NCI-H2227 treated with DMSO at 0.1 percent for 48 hours (cell line): ENCODE results near the gene FIGNL2.

Experiments
- DNase-seq: peaks from one replicate; lab custom pipeline; 2025; lab: John Stamatoyannopoulos, UW

Gene FIGNL2

DNA sequence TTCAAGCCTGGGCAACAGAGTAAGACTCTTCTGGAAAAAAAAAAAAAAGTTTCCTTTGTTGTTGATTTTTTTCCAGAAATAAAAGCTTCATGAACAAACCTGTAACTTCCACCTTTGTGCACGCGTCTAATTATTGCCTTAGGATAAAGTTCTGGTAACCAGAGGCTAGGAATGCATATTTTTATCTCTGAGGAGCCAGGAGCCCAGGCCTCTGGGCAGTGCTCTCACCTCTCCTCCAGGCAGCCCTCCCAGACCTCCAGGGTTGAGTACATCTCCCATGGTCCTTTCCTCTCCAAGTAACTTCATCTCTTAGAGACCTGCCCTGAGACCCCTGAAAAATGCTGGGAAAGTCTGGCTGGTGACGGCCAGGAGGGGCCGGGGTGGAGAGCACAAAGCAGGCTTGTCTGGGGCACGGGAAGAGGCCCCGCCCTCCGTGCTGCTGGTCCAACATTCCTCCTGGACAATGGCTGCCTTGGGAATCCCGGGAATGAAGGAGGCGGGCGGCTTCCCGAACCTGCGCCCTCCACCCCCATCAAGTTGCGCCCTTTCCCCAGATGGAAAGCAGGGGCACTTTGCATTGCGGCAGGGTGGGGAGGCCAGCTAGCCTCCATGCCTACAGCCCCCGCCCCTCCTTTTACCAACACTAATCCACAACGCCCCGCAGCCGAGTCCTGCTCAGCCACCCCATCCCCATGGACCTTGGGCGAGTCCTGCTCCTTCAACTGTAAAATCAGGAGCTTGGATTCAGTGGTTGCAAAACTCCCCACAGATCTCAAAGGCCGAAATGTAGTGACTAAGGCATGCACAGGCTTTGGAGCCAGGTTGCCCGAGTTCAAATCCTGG is 7.3 kb upstream of the FIGNL2 start:
- DNase-seq = no peak

DNA sequence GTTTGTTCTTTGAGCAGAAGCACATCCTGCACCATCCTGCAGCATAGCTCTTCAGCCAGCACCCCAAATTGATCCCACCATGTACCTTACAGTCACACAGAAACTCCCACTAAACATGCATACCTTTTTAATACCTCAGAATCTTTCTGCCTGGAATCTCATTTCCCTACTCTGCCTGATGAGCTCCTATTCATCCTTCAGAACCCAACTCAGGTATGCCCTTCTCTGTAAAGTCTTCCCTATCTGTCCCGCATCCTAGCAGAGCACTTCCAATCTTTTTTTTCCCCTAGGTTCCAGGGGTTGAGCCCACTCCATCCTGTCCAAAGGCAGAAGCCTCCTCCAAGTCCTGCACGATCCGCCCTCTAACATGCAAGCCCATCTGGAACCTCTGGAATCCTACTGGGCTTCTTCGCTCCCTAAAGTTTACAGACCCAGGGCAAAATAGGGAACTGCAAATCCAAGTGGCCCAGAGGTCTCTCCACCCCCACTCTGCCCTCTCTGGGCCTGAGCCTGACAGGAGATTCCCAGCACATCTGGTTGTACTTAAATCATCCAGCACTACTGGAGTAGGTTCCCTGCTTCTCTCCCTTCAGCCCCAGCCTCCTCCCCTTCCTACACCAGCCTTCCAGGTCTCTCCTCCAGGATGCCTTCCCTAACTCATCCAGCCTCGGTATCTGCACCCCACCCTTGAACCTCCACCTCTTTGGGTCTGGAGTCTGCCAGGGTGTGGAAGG is 4.1 kb upstream of the FIGNL2 start:
- DNase-seq = no peak

DNA sequence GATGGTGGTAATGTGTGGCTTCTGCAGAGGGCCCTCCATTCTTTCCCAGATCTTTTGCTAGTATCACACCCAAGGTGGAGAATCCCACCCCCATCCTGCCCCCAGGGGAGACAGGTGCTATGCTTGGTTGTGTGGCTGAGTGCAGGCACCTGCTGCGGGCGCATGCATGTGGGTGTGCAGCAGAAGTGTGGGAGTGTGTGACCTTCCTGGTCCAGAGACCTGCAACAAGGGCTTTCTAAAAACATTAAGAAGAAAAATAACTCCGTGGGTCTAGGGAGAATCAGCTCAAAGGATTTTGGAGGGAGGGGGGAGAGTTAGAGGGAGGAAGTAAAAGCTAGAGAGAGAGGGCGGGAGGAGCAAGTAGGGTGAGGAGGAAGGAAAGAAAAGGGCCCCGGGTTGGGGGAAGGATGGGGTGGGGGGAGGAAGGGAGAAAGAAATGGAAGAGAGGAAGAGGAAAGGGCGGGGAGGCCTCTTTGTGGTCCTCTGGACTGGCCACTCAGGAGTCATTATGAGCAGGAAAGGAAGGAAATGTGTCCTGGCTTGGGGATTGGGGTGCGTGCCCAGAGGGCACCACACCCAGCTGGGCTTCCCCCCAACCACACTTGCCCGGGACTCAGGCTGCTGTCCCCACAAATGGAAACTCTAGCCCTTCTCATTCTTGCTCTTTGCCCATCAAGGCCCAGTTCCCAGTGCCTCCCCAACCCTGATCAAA is 3.1 kb upstream of the FIGNL2 start:
- DNase-seq = no peak

GRCh38 chr12:51850965-51851299 is 2.4 kb upstream of the FIGNL2 start:
- peak; percentile 7 for DNase-seq

DNA sequence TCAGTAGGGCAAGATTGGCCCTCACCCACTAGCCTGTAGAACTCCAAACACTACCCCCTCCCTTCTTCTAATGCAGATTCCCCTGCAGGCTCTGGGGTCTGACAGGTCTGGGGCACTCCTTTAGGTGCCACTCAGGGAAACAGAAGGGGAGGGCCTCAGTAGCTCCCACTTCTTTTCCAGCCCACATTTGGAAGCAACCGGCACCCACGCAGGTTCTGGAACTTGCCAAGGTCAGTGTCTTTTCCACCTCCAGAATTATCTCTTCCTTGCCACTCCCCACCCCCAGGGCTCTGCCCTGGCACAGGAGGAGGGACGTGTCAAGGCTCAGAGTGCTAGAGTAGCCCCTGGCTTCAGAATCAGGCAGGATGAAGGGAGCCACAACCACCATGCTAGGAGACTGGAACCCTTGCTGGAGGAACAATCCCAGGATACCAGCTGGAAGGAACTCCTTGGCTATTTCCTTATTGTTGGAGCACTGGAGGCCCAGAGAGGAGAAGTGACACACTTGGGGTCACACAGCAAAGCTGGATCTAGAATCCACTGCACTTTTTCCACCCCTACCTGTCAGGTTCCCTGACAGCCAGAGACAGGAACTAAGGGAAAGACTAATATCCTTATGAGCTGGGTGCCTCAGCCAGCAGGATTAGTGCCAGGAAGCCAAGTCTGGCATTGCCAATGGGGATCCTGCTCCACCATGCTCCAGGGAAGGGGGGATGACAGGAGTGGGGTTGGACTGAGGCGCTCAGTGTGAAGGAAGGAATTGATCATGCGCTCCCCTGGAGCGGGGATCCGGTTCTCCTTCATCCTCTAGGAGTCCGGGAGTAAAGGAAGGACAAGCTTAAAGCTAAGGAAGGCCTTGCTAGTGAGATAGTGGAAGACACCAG is 1.8 kb upstream of the FIGNL2 start:
- DNase-seq = no peak

DNA sequence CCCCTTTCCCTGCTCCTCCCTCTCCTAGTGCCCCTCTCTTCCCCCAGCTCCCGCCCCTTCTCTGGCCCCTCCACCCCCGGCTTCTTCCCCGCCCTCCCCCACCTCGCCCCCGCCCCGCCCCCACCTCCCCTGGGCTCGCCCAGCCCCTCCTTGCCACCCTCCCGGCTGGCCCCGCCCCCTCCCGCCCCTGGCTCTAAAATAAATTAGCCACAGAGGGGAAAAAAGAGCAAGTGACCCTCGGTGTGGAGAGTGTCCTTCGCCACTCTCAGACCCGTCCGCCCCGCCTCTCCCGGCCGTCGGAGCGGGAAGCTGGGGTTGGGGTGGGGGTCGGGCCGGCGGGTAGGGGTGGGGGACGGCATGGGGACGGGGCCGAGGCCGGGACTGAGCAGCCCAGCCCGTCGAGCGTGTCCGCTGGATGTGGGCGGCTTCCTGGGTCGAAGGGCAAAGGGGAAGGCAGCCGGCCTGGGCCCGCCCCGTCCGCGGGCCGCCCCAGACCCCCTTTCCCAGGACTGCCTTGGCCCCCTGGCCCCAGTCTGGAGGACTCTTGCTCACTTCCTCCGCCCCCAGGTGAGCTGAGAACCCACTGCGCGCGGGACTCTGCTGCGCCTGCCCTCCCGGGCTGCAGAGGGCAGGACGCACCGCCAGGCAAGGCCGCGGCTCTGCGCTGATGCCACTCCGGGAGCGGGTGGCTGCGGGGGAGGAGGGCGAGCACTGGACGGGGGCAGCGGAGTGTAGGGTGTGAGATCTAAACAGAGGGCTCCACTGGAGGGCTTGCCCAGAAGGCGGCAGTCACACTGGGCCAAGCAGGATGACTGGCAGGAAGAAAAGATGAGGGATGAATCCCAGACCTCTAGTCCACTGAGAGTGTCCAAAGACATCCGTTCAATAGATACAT is 570 bp upstream of the FIGNL2 start:
- DNase-seq = no peak

GRCh38 chr12:51847643-51848325 is 734 bp downstream of the FIGNL2 start:
- no peak for DNase-seq

DNA sequence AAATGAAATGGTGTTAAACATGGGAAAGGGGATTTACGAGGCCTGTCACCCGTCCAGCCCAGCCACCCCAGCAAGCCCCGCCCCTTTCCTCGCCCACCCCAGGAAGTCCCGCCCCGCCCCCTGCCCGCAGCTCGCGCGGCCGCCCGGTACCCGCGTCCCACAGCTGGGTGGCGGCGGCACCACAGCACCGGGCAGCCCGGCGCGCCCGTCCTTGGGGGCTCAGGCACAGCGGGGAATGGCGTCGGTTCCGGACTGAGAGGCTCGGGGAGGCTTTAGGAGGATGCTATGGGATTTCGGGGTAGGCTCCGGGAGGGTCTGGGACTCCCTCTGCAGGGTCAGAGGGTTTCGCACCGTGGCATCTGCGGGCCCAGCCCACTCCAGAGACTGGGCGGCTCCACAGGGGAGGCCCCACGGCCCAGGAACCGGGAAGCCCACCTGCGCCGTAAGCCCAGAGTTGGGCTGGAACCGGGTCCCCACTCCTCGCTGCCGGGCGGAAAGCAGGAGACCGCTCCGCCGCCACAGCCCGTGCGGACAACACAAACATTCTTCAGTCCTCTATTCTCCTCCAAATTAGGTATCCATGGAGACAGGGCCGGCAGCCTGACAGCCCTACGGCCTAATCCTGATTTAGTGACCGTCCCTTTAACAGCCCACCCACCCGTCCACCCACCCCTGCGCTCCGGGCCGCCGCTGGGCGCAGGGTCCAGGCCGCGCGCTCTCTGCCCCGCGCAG is 1.4 kb downstream of the FIGNL2 start:
- no peak for DNase-seq

GRCh38 chr12:51846271-51846691 is 2.2 kb downstream of the FIGNL2 start:
- no peak for DNase-seq

- no peak for DNase-seq
Observed at GRCh38 chr12:51845482-51845881, 3.0 kb downstream of the FIGNL2 start.

DNA sequence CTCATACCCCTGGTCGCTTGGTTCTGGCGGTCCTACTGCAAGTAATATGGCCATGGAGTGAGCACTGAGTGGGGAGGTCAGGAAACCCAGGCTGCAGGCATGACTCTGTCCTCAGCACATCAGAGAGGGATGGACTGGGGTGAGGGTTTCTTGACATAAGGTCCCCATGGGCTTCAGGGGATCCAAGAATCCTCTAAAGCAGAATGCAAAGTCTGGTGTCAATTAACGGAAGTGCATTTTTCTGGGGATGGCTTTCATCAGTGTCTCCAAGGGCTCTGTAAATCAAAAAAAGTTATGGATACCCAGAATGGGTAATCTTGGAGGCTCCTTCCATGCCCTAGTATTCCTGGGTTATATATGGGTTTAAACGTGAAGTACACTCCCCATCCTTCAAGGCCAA is 3.7 kb downstream of the FIGNL2 start:
- no peak for DNase-seq

DNA sequence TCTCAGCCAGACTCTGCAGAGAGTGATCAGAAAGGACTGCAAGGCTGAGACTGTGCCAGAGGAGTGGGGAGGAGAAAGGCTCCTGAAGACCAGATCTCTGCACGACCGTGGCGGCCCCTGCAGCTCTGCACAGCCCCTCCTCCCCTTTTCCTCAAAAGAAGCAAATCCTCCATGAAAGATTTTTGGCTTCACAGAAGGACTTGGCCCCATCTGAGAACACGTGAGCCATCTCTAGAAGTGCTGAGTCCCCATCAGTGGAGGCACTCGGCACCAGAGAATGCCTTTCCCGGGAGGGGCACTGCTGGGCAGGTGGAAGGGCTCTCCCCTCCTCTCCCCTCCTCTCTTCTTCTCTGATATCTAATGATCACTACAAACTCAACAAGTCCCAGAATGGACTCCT is 6.8 kb downstream of the FIGNL2 start:
- DNase-seq = no peak

DNA sequence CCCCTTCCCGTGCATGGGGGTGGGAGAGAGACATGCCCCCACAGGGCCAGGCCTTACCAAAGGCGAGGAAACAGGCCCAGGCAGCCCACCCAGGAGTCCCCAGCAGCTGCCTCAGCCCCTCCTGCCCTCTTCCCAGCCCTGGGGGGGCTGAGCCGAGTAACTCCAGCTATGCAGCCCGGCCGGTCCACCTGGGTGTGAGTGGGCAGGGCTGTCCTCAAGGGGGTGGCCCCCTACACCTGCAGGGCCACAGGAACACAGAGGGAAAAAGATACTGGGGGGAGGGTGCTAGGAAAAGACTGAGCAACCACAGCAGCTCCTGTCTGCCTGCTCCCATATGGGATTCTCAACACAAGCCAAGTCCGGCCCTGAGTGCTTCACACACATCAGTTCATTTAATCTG is 7.6 kb downstream of the FIGNL2 start:
- no peak for DNase-seq

GRCh38 chr12:51839310-51839947 is 9.1 kb downstream of the FIGNL2 start:
- no peak for DNase-seq

DNA sequence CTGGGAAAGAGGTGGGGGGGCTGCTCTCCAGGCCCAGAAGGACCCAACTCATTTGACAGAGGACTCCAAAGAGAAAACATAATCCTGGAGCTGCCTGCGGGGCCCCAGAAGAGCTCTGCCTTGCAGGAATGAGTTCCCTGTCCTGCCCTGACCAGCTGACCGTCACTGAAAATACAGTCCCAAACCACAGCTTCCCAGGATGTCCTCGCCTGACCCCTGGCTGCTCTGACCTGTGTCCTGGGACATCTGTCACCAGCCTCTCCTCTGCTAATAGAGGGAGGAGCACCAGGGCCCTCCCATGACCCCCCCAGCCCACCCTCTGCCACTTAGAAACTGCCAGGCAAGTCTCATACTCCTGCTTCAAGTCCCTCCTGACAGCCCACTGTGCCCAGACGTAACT is 9.8 kb downstream of the FIGNL2 start:
- DNase-seq = no peak

DNA sequence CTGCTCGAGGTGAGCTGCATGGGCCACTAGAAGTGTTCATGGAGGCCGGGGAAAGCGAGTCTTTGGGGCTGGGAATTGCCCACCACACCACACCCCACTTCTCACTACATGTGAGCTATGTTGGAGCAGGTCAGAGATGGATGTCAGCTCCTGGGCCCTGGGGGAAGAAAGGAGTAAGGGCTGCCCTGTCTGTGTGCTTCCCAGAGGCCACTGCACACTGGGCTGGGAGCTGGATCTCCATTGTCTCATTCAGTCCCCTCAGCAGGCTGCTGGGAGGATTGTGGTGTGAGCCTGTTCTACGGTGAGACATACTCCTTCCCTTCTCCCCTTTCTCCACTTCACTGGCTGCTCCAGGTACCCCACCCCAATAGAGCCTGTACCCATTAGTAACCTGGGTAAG is 10.5 kb downstream of the FIGNL2 start:
- DNase-seq = no peak

DNA sequence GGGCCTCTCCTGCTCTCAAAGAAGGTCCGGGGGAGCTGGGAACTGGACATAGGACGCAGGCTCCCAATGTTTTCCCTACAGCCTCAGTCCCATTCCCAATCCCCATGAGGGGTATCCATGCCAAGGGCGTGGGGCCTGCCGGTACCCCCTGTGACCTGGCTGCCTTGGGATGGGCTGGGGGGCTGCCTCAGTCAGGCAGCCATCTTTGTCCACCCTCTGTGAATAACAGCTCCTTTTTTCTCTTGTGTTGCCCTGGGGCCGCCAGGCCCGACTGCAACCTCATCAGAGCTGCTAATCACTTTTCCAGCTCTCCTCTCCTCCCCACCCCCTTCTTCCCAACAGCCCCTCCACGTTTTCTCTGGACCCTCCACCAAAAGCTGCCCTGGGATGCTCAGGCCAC is 11.2 kb downstream of the FIGNL2 start:
- DNase-seq = no peak

- no peak for DNase-seq
Observed at GRCh38 chr12:51836827-51837173, 11.7 kb downstream of the FIGNL2 start.
